G401 (cell line): ENCODE results near the gene MAST2. TPM values are rescaled to one million over a fixed set of nuclear protein-coding genes. Genes with fewer than 3 reads are reported as not detected.
A peak's percentile ranks its signal among the peaks of the same experiment; 100 is the strongest.
"Not testable (repeated sequence)": the region's sequence is repeated elsewhere in the genome, so short reads cannot be mapped to it uniquely, and the experiment has no call there.

Experiments
- DNase-seq: peaks from one replicate; pipeline ENCODE4 v3.0.0-alpha.2; 2015; ENCODE audit warnings: low spot score
- in situ Hi-C: cut with HindIII; loops from 2 replicates; pipeline ENCODE4 v1.10.0; 2016; ENCODE audit warnings: low sequenced_read_pairs, mixed read lengths
- total RNA-seq: library from RNA; depleted of rRNA; stranded (reverse); fragments of >200 nt; shearing (Covaris generic); gene quantifications from 2 replicates; pipeline ENCODE4 v1.2.3, GENCODE V29; 2014

MAST2 gene
- total RNA-seq, 1 experiment from 2014 or later = 46.1 TPM

DNA sequence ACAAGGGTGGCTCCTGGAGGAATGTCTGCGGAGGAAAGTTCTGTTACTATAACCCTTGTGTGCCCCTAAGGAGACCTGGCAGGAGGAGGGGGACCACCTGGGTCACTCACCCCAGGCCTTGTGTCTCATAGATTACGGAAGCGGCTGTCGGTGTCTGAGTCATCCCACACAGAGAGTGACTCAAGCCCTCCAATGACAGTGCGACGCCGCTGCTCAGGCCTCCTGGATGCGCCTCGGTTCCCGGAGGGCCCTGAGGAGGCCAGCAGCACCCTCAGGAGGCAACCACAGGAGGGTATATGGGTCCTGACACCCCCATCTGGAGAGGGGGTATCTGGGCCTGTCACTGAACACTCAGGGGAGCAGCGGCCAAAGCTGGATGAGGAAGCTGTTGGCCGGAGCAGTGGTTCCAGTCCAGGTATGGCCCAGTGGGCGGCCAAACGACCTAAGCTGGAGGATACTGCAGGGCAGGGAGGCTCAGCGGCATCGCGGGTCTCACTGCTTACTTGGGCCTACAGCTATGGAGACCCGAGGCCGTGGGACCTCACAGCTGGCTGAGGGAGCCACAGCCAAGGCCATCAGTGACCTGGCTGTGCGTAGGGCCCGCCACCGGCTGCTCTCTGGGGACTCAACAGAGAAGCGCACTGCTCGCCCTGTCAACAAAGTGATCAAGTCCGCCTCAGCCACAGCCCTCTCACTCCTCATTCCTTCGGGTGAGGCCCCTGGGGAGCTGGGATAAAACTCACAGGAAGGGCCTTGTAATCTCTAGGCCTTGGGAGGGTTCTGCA is 227.7 kb downstream of the MAST2 start:
- no peak for DNase-seq
- in situ Hi-C loops = loop anchor here (10.0 kb wide), 1 partner anchor 184 kb away; no protein-coding TSS in a partner anchor

- in situ Hi-C loops = loop anchor here (10.0 kb wide), 1 partner anchor 180 kb away; no protein-coding TSS in a partner anchor
- peak; percentile 43 for DNase-seq
Measured at GRCh38 chr1:46034601-46035516, 231.4 kb downstream of the MAST2 start.

- peak; percentile 92 for DNase-seq
- in situ Hi-C loops = loop anchor here (10.0 kb wide), 1 partner anchor 178 kb away; no protein-coding TSS in a partner anchor
Measured at GRCh38 chr1:46036894-46037839, 233.8 kb downstream of the MAST2 start.

DNA sequence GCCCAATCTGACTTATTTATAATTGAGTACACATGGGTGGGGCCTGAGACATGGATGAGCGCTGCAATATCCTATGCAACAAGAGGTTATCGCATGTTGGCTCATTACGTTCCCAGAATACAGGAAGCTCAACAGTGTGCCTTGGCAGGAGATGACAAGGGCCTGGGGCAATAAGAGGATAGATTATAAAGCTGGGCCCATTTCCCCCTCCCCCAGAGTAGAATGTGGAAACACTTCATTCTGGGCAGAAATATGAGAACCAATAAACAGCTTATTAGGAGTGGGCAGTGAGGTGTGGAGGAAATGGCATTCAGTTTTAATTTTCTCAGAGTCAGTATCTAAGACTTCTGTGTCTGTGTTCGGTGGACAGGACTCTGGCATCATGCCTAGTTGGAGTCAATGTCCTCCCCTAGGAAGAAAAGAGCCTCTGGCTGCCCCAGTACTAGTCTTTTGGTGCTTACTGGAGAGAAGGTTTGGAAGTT is 236.2 kb downstream of the MAST2 start:
- peak; percentile 63 for DNase-seq
- in situ Hi-C loops = loop anchor here (10.0 kb wide), 1 partner anchor 175 kb away; no protein-coding TSS in a partner anchor

- no peak for DNase-seq
- in situ Hi-C loops = no loop called here
Measured at GRCh38 chr1:46041551-46041950, 238.1 kb downstream of the MAST2 start.

- in situ Hi-C loops = no loop called here
- DNase-seq = peak; percentile 87
Measured at GRCh38 chr1:46041974-46042373, 238.6 kb downstream of the MAST2 start.

DNA sequence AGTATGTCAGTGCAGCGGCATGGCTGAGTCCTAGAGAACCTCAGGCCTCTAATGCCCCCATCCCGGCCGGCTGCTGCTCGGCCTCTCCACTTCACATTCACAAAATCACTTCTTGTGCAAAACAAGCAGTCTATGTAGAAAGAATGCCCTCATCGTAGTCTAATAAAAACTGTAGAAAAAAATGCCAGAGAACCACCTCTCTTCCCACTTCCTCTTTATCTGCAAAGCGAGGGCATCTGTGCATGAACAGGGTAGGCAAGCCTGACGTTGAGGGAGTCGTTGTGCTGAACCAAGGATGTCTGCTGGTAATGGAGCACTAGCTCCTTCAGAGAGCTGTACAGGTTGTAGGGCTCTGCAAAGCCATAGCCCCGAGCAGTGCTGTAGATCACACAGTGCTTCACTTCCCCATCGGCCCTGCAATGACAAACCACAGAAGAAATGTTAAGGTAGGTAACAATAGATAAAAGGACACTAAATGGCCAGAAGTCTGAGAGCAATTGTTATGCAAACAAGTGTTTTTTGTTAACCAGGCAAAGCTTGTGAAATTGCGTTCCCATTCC is 240.1 kb downstream of the MAST2 start:
- no peak for DNase-seq
- in situ Hi-C loops = no loop called here

- no peak for DNase-seq
- in situ Hi-C loops = no loop called here
Measured at GRCh38 chr1:46044116-46044515, 240.7 kb downstream of the MAST2 start.

GRCh38 chr1:46053734-46054133 is 250.3 kb downstream of the MAST2 start:
- DNase-seq = no peak
- in situ Hi-C loops = no loop called here

DNA sequence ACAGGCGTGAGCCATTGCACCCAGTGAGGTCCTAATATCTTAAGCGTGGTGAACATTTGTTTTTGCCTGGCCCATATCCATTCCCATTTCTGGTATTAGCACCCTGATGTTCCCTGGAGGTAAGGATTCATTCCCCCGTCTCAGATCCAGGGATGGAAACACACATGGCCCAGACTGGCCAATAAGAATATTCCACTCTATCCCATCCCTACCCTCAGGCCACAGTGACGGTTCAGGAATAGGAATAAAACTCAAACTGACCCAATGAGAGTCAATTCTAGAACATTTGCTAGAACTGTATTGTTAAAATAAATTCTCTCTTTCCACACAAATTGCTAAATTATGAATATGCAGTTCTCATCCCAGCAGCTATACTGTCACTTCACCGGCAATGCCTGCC is 252.9 kb downstream of the MAST2 start:
- in situ Hi-C loops = no loop called here
- DNase-seq = no peak

GRCh38 chr1:46057215-46057614 is 253.8 kb downstream of the MAST2 start:
- in situ Hi-C loops = not testable (repeated sequence)

GRCh38 chr1:46057781-46058180 is 254.4 kb downstream of the MAST2 start:
- DNase-seq = no peak
- in situ Hi-C loops = no loop called here

More at GRCh38 chr1:46057215-46057614, 253.8 kb downstream of the MAST2 start:
- not testable (repeated sequence) for DNase-seq

DNA sequence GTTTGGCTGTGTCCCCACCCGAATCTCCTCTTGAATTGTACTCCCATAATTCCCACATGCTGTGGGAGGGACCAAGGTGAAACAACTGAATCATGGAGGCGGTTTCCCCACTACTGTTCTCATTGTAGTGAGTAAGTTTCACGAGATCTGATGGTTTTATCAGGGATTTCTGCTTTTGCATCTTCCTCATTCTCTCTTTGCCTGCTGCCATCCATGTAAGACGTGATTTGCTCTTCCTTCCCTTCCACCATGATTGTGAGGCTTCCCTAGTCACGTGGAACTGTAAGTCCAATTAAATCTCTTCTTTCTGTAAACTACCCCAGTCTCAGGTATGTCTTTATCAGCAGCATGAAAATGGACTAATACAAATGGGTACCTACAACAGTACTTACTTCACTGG is 255.5 kb downstream of the MAST2 start:
- in situ Hi-C loops = no loop called here

DNA sequence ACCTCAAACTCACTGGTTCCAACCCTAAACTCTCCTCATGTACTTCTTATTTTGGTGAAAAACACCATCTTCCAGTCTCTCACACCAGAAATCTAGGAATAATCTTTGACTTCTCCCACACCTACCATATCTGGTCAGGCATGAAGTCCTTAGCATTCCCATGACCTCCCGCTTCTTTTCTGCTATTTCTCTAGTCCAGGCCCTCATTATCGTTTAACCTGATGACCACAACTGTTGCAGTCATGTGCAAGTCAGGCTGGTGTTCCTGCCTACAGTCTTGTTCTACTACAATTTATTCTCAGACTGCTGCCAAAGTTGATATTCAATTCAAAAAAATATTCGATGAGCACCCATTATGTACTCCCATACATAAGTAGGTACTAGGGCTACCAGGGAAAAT is 257.7 kb downstream of the MAST2 start:
- no peak for DNase-seq
- in situ Hi-C loops = loop anchor here (10.0 kb wide), 1 partner anchor 114 kb away; the partner anchor contains the start of genes P3R3URF and TSPAN1

More for the DNA sequence above, 255.5 kb downstream of the MAST2 start:
- no peak for DNase-seq

GRCh38 chr1:46062651-46063319 is 259.4 kb downstream of the MAST2 start:
- no peak for DNase-seq
- in situ Hi-C loops = loop anchor here (10.0 kb wide), 1 partner anchor 112 kb away; the partner anchor contains the start of genes P3R3URF and TSPAN1

DNA sequence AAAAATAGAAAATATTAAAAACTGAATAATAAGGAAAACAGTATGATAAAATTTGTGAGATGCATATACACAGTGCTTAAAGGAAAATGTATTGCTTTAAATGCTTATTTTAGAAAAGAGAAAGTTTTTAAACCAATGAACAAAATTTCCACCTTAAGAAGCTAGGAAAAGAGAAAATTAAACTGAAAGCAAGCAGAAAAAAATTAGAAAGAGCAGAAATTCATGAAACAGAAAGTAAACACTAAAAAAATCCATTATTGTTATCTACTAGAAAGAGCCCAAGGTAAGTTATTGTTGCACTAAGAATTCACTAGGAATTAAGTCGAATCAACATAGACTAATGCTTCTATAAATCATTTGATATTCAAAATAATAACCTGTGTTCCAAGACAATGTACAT is 261.3 kb downstream of the MAST2 start:
- in situ Hi-C loops = loop anchor here (10.0 kb wide), 1 partner anchor 110 kb away; the partner anchor contains the start of genes P3R3URF and TSPAN1
- DNase-seq = no peak

DNA sequence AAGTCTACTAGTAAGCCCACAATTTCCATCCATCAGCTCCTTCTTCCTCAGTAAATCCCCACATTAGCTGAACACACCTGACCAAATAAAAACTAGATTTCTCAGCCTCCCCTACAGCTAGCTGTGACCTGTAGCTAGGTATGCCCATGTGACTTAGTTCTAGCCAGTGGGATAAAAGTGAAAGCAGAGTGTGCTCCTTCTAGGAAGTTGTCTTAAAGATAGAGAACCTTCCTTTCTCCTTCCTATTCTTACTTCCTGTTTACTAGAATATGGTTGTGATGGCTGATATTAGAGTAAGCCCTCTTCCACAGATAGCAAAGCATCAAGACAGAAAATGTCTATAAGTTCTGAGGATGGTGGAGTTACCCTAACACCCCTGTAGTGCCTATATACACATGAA is 262.0 kb downstream of the MAST2 start:
- in situ Hi-C loops = loop anchor here (10.0 kb wide), 1 partner anchor 109 kb away; the partner anchor contains the start of genes P3R3URF and TSPAN1
- DNase-seq = no peak
